GM21529 (cell line): ENCODE measurements around the gene XDH.

Source experiments
- ATAC-seq: cut with Tn5 transposase; IDR thresholded peaks from one replicate; pipeline ENCODE4 v1.9.1; 2021; ENCODE audit not compliant: unreplicated experiment

Gene XDH

DNA sequence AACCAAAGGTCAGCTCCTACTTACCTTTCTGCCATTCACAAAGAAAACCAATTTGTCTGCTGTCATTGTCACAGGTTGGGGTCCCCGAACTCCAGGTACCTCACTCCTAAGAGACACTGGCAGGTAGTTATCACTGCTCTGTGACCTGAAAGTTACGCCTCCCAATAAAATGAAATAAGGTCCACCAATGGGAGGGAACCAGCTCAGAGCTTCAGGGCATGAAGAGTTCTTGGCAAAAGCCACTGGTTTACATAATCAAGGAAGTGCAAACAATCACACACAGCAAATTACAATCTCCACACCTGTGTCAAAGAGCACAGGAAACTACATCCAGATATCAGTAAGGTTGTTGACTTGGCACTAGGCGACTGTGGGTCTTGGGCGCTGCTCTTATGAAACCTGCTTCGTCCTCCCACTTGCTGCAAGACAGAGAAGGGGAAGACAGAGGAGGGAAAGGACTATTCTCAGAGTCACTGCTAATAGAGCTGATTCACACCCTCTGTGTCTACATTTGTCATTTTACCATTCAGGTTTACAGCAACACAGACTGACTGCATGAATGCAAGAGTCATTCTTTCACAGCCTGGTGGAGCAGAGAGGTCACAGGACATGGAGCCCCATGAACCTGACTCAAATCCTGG lies at the start of gene XDH:
TSS of gene XDH (minus strand) at position 142 of the 641 bp plus-strand sequence. CDS start at position 66, 76 bp downstream.
- ATAC-seq, result no peak

DNA sequence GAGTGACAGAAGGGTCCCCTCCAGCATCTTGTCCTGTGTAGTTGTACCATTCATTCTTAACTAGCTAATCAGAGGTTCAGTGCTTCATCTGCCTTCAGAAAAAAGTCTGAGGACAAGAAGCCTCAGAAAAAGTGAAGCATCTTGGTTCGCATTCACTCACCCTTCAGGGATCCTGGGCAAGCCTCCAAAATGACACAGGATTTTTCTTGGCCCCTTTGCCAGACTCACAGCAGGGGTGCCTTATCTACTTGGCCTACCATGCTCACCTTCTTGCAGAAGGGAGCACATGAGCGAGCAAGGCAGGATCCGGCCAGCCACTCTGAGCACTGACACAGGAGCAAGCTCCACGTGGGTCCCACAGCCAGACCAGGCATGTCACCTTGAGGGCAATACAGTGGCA lies 43.1 kb upstream of the XDH start:
- no peak for ATAC-seq

DNA sequence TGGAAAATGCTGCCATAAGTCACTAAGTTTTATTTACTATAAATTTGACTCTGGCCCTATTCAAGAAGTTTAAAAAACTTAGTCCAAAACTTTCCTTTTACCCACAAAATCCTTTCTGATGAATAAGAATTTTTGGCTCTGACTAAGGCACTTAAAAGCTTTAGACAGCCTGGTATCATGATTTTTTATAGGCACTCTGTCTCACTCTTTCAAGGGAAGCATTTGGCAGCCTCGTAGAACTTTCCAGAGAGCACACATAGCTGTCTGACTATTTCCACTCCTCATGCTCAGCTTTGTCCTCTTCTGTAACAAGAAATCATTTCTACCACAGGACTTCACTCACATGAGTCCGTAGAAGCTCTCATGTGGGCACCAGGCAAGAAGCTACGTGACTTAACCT lies 32.3 kb upstream of the XDH start:
- ATAC-seq, result no peak

GRCh38 chr2:31442376-31442775 lies 27.8 kb upstream of the XDH start:
- ATAC-seq, result no peak

- ATAC-seq, result no peak
Observed at GRCh38 chr2:31440764-31441163, 26.2 kb upstream of the XDH start.

- no peak for ATAC-seq
Observed at GRCh38 chr2:31434911-31435310, 20.4 kb upstream of the XDH start.

DNA sequence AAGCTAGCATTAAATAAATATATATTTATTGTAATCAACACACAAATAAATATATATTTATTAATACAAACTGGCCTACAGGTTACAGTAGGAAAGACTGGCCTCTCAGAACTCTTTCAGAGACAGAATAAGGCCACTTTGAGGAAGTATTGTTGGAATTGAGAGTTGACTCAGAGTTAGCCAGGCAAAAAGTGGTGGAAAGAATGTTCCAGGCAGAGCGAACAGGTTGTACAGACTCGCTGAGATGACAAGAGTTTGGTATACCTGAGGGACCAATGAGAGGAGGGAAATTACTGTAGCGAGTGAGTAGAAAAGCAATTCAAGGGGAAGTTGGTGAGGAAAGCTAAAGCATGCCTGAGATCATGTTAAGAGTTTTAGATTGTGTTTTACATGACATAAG lies 19.0 kb upstream of the XDH start:
- ATAC-seq, result no peak

DNA sequence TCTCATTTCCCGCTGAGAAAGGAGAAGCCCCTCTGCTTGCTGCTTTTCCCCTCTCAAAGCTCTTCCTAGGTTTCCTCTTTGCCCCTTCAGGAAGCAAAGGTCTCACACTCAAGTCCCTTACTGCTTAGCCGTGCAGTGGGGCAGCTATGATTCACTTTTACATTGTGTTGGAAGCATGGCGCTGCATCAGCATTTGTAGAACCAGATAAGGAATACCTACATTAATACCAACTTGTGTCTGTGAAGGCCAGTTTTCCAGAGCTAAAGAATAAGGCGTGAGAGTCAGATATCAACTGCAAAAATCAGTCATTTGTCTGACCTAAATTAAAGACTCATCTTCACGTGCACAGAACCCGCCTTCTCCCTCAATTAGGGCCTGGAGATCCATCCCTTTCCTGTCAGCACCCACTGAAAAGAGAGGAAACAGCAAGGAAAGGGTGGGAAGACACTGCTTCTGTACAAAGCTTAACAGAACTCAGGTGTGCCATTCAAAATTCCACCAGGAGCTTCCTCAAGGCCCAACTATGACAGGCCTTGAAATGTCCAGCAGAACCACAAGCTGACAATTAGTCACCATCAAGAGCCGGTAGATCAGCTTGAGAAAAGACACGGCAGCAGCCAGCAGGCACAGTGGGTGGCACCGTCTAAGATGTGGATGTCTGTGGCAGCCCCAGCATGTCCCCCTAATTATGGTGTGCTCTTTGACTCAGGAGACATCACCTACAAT lies 16.1 kb upstream of the XDH start:
- ATAC-seq, result no peak

DNA sequence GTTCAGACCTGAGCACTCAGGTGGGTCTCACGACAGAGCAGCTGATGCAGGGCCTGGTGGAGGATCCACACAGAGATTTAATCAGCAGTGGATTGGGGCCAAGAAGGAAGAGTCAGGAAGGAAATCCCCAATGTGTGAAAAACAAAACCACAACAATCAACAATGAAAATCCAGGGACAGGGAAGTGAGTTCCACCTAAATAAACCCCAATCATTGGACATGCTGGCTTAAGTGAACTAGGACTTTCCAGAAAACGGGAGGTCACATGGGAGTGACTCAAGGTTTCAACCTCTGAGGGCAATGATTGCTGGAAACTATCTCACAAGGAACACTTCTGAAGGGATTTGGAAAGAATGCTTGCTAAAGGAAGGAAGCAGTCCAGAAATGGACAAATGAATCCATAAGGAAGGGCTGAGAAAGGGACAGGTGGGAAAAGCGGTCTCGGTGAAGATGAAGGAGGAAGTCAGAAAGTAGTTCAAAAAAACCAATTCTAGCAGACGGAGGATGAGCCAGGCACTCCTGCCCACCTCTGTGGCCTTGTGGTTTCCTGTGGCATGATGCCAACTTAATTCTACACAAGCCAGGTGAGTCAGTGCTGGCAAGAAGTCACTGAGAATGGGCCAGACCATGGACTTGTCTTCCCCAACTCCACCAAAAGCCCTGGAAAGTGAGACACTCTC lies 15.4 kb upstream of the XDH start:
- no peak for ATAC-seq

- ATAC-seq, result no peak
Observed at GRCh38 chr2:31429040-31429439, 14.5 kb upstream of the XDH start.

DNA sequence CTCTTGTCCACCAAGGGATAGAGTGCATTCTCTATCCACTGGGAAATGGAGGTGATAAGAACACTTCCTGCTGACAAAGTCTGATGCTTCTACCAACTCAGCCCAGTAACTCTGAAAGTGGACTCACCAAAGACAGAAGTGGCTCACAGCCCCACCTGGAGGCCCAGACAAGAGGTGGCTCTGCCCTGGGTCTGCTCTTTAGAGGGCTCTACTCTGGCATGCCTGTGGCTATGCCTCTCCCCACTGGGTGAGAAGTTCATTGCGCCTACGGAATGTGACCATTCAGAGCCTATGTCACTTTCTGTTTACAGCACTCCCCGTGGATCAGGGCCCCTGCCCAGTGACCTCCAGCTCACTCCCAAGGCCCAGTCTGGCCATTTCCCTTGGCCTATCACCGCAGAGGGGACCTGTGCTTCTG lies 13.5 kb upstream of the XDH start:
- no peak for ATAC-seq

DNA sequence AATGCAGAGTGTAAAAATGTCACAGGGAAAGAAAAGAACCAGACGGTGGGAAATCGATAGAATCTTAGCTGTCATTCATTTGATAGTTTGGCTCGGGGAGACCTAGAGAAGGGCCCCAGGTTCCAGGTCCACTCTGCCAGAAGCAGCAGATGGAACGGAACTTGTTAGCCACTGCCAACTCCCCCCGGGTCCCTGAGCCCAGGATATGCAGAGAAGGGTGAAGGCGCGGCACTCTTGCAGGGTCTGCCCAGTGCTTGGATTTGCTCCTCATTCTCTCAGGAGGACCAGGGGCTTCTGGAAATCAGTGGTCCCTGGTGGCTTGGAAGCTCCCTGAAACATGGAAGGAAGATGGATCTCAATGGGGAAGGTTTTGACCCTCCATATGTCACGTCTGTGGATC lies 11.6 kb upstream of the XDH start:
- ATAC-seq, result no peak

DNA sequence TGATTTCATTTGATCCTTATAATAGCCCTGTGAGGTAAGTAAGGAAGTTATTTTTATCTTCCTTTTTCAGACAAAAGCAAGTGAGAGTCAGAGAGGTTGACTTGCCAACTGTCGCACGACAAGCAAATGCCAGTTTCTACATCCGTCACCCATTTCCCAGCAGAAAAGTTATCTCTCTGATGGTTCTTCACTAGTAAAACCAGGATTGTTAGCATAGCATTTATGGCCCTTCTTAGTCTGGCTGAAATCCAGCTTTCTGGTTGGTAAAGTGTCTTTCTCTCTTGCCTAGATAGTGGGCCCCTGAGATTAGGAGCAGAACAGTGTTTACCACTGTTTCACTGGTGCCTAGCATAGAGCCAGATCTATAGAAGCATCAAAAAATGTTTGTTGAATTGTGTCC lies 7.1 kb upstream of the XDH start:
- no peak for ATAC-seq

- ATAC-seq, result no peak
Observed at GRCh38 chr2:31420936-31421335, 6.4 kb upstream of the XDH start.

DNA sequence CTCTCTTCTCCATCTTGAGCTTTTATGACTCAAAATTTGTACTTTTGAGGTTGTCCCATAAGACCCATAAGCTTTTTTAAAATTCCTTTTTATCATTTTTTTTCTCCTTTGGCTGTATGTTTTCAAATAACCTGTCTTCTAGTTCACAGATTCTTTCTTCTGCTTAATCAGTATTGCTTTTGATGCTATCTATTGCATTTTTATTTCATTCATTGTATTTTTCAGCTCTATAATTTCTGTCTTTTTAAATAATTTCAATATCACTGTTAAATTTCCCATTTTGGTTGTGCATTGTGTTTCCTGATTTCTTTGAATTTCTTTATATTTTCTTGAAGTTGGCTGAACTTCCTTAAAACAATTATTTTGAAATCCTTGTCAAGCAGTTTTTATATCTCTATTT lies 4.8 kb upstream of the XDH start:
- no peak for ATAC-seq

DNA sequence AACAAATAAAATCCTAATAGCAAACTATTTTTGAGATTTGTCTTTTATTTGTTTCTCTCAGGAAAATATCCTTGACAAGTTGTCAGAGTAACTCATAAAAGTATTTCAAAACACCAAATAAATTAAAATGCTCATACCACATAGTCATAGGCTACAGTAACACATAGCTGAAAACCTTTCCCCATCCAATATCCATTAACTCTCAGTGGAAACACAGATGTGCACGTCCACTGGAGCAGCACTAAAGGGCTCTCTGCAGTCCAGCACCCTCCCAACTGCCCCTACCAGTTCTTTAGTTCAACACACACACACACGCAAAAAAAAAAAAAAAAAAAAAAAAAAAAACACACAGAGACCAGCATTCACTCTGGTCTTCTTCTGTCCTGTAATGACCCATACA lies 879 bp upstream of the XDH start:
- no peak for ATAC-seq

GRCh38 chr2:31413862-31414550 lies 536 bp downstream of the XDH start:
- no peak for ATAC-seq

DNA sequence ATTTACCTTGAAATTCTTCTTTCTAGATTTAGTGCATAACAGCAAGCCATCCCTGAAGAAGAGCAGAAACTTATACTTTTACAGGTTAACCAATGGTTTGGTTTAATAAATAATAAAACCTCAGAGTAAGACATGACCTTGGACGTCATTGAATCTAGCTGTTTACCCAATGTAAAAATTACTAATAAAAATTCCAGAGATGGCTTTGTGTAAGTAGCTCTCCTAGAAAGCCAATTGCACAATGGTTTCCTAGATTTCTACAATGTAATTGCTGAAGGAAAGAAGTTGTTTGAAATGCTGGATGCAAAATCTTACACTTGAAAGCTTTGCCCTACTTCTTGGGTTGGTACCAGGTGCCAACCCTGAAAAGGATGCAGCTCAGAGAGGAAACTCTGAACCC lies 1.5 kb downstream of the XDH start:
- ATAC-seq, result no peak

DNA sequence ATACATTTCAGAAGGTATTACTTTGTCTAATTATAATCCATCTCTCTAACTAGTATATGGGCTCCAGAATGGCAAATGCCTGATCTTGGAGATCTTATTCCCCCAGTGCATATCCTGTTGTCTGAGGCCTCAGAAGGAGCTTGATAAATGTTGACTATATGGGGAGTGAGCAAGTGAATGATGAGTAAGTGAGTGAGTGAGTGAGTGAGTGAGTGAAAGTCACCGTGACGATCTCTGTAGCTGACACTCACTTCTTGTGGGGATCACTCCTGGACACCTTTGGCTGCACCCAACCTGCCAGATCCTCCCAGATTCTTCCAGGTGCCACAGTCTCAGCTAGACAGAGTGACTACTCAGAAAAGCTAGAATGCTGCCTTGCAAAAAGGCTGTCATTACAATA lies 2.8 kb downstream of the XDH start:
- ATAC-seq, result no peak

DNA sequence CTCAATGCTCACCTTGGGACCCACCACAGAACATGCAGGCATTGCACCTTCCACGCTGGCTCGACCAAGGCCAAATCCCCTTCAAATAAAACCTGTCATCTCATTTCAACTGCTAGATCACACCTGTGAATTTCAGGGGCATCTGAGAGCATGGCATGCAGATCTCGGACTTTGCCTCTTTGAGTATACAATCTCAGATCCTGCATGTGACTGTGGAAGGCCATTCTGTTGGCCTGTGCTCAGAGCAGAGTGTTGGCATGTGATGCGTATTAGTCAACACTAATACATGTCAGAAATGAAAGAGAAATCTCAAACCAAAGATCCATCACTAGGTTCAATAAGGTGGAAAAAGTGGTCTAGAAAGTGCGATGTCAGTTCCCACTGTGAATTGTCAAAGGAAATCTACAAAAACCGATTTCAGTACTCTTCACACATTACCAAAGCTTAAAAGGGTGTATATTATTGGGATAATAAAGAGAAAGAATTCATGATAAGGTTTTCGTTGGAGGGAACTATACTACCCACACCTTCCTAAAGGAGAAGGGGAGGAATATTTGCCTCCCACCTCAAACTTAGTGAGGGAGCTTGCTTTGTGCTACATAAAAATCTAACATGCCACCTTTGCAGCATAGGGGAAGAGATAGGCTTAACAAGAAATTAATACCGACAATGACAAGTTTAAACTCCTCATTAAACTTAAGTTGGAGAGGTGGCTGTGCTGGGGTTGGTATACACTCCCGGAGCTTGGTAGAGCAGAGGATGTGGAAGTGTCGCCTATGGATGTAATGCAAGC lies 7.8 kb downstream of the XDH start:
- no peak for ATAC-seq

DNA sequence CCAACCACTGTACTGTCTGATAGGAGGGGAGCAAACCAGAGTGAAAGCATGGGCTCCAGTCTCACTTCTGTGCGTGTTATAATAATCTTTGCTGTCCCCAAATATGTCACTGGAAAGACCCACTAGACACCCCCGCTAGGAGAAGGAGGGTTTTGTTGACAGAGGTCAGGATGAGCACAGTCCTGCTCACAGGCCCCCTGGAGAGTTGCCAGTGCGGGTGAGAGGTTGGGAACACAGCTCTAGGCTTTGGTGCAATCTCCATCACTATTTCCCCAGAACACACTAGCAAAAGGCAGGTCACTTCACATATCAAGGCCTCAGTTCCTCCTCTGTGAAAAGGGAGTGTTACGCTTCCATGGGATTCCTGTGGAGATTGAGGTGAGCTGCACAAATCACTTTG lies 9.7 kb downstream of the XDH start:
- no peak for ATAC-seq
